CD4-positive, alpha-beta T cell (primary cell): Measurements from ENCODE around the gene TMEM139. TPM values are rescaled to one million over a fixed set of nuclear protein-coding genes. Genes with fewer than 3 reads are reported as not detected.

Experiments used
- ATAC-seq: fragments of 200-7000 bp; cut with Tn5 transposase; one replicate; pipeline ENCODE4 v1.10.0; 2022; ENCODE audit warnings: mild to moderate bottlenecking; ENCODE audit not compliant: poor library complexity
- CTCF ChIA-PET: fragments of 350-600 bp; sonication (Branson Sonifier 250); formaldehyde crosslinking; loops from one replicate; lab custom pipeline; 2021; ENCODE audit warnings: antibody characterized with exemption, inconsistent platforms; lab: Charles Lee
- POLR2A ChIA-PET: fragments of 350-600 bp; sonication (Branson Sonifier 250); formaldehyde crosslinking; loops from one replicate; lab custom pipeline; 2021; ENCODE audit warnings: antibody characterized with exemption, inconsistent platforms; lab: Charles Lee
- DNase-seq, 14 experiments: peaks; one replicate each; pipeline ENCODE4 v3.0.0-alpha.2; 2013 to 2020; ENCODE audit warnings: mixed read lengths in 2 of 14
- H3K27ac ChIP-seq, 2 donors: one replicate each; pipeline versions ENCODE4 v1.5.1 to v1.7.0; 2013; ENCODE audit warnings: low read length in 2 of 2, low read depth in 1 of 2, mild to moderate bottlenecking in 1 of 2
- H3K27me3 ChIP-seq, 2 experiments: 1 replicate in 1 of 2; 2 replicates in 1 of 2; pipeline versions ENCODE4 v1.6.1 to v1.7.0; 2013; ENCODE audit warnings: low read length in 2 of 2, control low read depth in 1 of 2, mild to moderate bottlenecking in 1 of 2, moderate library complexity in 1 of 2; ENCODE audit not compliant: insufficient read depth in 2 of 2, control insufficient read depth in 1 of 2
- H3K36me3 ChIP-seq: one replicate; pipeline ENCODE4 v1.6.1; 2013; ENCODE audit warnings: low read length, control low read depth; ENCODE audit not compliant: insufficient read depth
- H3K4me1 ChIP-seq: one replicate; pipeline ENCODE4 v1.6.1; 2013; ENCODE audit warnings: low read length, control low read depth; ENCODE audit not compliant: insufficient read depth
- H3K4me3 ChIP-seq: one replicate; pipeline ENCODE4 v1.5.1; 2013; ENCODE audit warnings: mild to moderate bottlenecking, low read length, moderate library complexity
- H3K9me3 ChIP-seq, 2 experiments: 1 replicate in 1 of 2; 2 replicates in 1 of 2; pipeline versions ENCODE4 v1.6.1 to v1.7.0; 2013; ENCODE audit warnings: low read length in 2 of 2, mild to moderate bottlenecking in 2 of 2, control low read depth in 1 of 2, moderate library complexity in 1 of 2; ENCODE audit not compliant: control insufficient read depth in 1 of 2, insufficient read depth in 1 of 2
- H3K27ac Mint-ChIP-seq: one replicate; pipeline ENCODE4 v1.8.0; 2020; ENCODE audit warnings: mixed read lengths
- H3K27me3 Mint-ChIP-seq: one replicate; pipeline ENCODE4 v1.8.0; 2021; ENCODE audit warnings: mixed read lengths
- H3K36me3 Mint-ChIP-seq: one replicate; pipeline ENCODE4 v1.8.0; 2021; ENCODE audit warnings: low read depth, mixed read lengths
- H3K4me1 Mint-ChIP-seq: one replicate; pipeline ENCODE4 v1.8.0; 2021; ENCODE audit warnings: low read depth, mixed read lengths
- H3K4me3 Mint-ChIP-seq: one replicate; pipeline ENCODE4 v1.8.0; 2020; ENCODE audit warnings: mild to moderate bottlenecking, mixed read lengths
- H3K9me3 Mint-ChIP-seq: one replicate; pipeline ENCODE4 v1.8.0; 2020; ENCODE audit warnings: mixed read lengths
- intact Hi-C, 2 experiments: fragments of 100-400 bp; cut with DNase I in 1 of 2; cut with micrococcal nuclease in 1 of 2; formaldehyde crosslinking; loops; one replicate each; pipeline versions ENCODE4 v1.15.1 to v1.9.0; 2023 to 2025; cut with DNase I, micrococcal nuclease
- total RNA-seq, 174 experiments: library from RNA in 2 of 174; stranded (reverse) in 2 of 174; gene quantifications; one replicate each; pipeline ENCODE4 v1.2.3 and lab custom pipeline; 2021 to 2026
- TF ChIP-seq, protein P1 (sequence below): fragments of 200-600 bp; IDR thresholded peaks from one replicate; pipeline ENCODE4 v1.8.0; 2022; ENCODE audit warnings: antibody characterized with exemption, mild to moderate bottlenecking

Gene TMEM139
- total RNA-seq, 2 experiments from 2014 or later = 0.20 to 0.27 TPM

GRCh38 chr7:143337216-143337615 is 52.5 kb downstream of the TMEM139 start:
- Mint-ChIP-seq H3K36me3 (no peaks in the 10 kb centered on the region), H3K4me3 (no peak overlapping the region), H3K27ac (no peak overlapping the region), H3K4me1 (no peaks in the 10 kb centered on the region), H3K9me3 (no peaks in the 10 kb centered on the region), H3K27me3 (peaks cover 31% of the 10 kb centered on the region)
- Histone ChIP-seq H3K4me1 (no peaks in the 10 kb centered on the region), H3K27ac (no peak overlapping the region), H3K36me3 (no peaks in the 10 kb centered on the region), H3K27me3 (peaks cover 0 to 7% of the 10 kb centered on the region in 2 experiments), H3K4me3 (no peak overlapping the region), H3K9me3 (no peaks in the 10 kb centered on the region)
- intact Hi-C loops = no loop called here
- ATAC-seq = no peak
- TF ChIP-seq, protein P1, sequence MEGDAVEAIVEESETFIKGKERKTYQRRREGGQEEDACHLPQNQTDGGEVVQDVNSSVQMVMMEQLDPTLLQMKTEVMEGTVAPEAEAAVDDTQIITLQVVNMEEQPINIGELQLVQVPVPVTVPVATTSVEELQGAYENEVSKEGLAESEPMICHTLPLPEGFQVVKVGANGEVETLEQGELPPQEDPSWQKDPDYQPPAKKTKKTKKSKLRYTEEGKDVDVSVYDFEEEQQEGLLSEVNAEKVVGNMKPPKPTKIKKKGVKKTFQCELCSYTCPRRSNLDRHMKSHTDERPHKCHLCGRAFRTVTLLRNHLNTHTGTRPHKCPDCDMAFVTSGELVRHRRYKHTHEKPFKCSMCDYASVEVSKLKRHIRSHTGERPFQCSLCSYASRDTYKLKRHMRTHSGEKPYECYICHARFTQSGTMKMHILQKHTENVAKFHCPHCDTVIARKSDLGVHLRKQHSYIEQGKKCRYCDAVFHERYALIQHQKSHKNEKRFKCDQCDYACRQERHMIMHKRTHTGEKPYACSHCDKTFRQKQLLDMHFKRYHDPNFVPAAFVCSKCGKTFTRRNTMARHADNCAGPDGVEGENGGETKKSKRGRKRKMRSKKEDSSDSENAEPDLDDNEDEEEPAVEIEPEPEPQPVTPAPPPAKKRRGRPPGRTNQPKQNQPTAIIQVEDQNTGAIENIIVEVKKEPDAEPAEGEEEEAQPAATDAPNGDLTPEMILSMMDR = no peak
- no peak for DNase-seq
- CTCF ChIA-PET = interaction anchor here (1.2 to 1.7 kb wide), 4 partner anchors 8 to 97 kb away, joined by 3 to 5 read pairs (median 5); no protein-coding TSS in a partner anchor
- POLR2A ChIA-PET = interaction anchor here (0.6 kb wide), 1 partner anchor 157 kb away, joined by 3 read pairs; no protein-coding TSS in a partner anchor

Other genes starting within 250 kb of the TMEM139 start
- gene OR6V1, start 232.6 kb upstream of the TMEM139 start, total RNA-seq = not detected
- not detected for gene PIP, start 152.9 kb upstream of the TMEM139 start, total RNA-seq
- gene TAS2R39, start 101.5 kb upstream of the TMEM139 start, total RNA-seq = not detected
- not detected for gene TAS2R40, start 62.9 kb upstream of the TMEM139 start, total RNA-seq
- 100 to 1,000 TPM; 245 to 259 TPM for gene GSTK1, start 21.5 kb upstream of the TMEM139 start, total RNA-seq
- gene CASP2, start 3.4 kb downstream of the TMEM139 start, total RNA-seq = 10 to 100 TPM; 19.1 to 21.9 TPM
- gene CLCN1, start 31.2 kb downstream of the TMEM139 start, total RNA-seq = not detected
- gene FAM131B, start 77.8 kb downstream of the TMEM139 start, total RNA-seq = under 1 TPM in 1 of 2 experiments, not detected in 1; 0.14 TPM
- gene ZYX, start 96.4 kb downstream of the TMEM139 start, total RNA-seq = 100 to 1,000 TPM; 132 to 146 TPM
- 10 to 100 TPM; 16.0 to 19.0 TPM for gene EPHA1, start 123.9 kb downstream of the TMEM139 start, total RNA-seq
- under 1 TPM; 0.47 to 0.61 TPM for gene TAS2R60, start 158.5 kb downstream of the TMEM139 start, total RNA-seq
- under 1 TPM; 0.69 to 0.73 TPM for gene TAS2R41, start 192.9 kb downstream of the TMEM139 start, total RNA-seq